Fibroblast of peridontal ligament (primary cell): ENCODE data around the gene NKD1.
"Not testable (repeated sequence)": the region's sequence is repeated elsewhere in the genome, so short reads cannot be mapped to it uniquely, and the experiment has no call there.

Experiments
- DNase-seq: peaks from one replicate; pipeline ENCODE4 v3.0.0-alpha.2; 2010; ENCODE audit errors: extremely low read depth

Gene NKD1

GRCh38 chr16:50520451-50521245, 27.5 kb upstream of the NKD1 start:
- no peak for DNase-seq

GRCh38 chr16:50521246-50521900, 26.8 kb upstream of the NKD1 start:
- no peak for DNase-seq

GRCh38 chr16:50522324-50522723, 25.9 kb upstream of the NKD1 start:
- no peak for DNase-seq

GRCh38 chr16:50523710-50524109, 24.5 kb upstream of the NKD1 start:
- no peak for DNase-seq

GRCh38 chr16:50525262-50525661, 22.9 kb upstream of the NKD1 start:
- no peak for DNase-seq

GRCh38 chr16:50525716-50526115, 22.5 kb upstream of the NKD1 start:
- DNase-seq, result no peak

- no peak for DNase-seq
Measured at GRCh38 chr16:50526249-50526648, 21.9 kb upstream of the NKD1 start.

GRCh38 chr16:50526796-50527195, 21.4 kb upstream of the NKD1 start:
- DNase-seq, result no peak

GRCh38 chr16:50528820-50529219, 19.4 kb upstream of the NKD1 start:
- no peak for DNase-seq

GRCh38 chr16:50529334-50529733, 18.9 kb upstream of the NKD1 start:
- no peak for DNase-seq

- no peak for DNase-seq
Measured at GRCh38 chr16:50530277-50531236, 17.6 kb upstream of the NKD1 start.

GRCh38 chr16:50531359-50531758, 16.8 kb upstream of the NKD1 start:
- no peak for DNase-seq

GRCh38 chr16:50531901-50532300, 16.3 kb upstream of the NKD1 start:
- DNase-seq, result no peak

- DNase-seq, result no peak
Measured at GRCh38 chr16:50532576-50532975, 15.6 kb upstream of the NKD1 start.

- no peak for DNase-seq
Measured at GRCh38 chr16:50533317-50533716, 14.9 kb upstream of the NKD1 start.

GRCh38 chr16:50534091-50534490, 14.1 kb upstream of the NKD1 start:
- DNase-seq, result no peak

- DNase-seq, result no peak
Measured at GRCh38 chr16:50534556-50534955, 13.6 kb upstream of the NKD1 start.

GRCh38 chr16:50534958-50535357, 13.2 kb upstream of the NKD1 start:
- no peak for DNase-seq

- DNase-seq, result no peak
Measured at GRCh38 chr16:50535506-50536257, 12.5 kb upstream of the NKD1 start.

- DNase-seq, result not testable (repeated sequence)
Measured at GRCh38 chr16:50536258-50536645, 11.9 kb upstream of the NKD1 start.

- no peak for DNase-seq
Measured at GRCh38 chr16:50537533-50538290, 10.5 kb upstream of the NKD1 start.
